Daoy (cell line): Measurements from ENCODE around the gene GNG11. TPM values are rescaled to one million over a fixed set of nuclear protein-coding genes. Genes with fewer than 3 reads are reported as not detected.

Source experiments
- DNase-seq: peaks from one replicate; pipeline ENCODE4 v3.0.0-alpha.2; 2015; ENCODE audit warnings: low read depth
- total RNA-seq: library from RNA; depleted of rRNA; stranded (reverse); fragments of >200 nt; shearing (Covaris generic); gene quantifications from 2 replicates; pipeline ENCODE4 v1.2.3, GENCODE V29; 2014; rRNA removed

The GNG11 gene
- 14.7 and 21.6 TPM in 2 replicates for total RNA-seq

GRCh38 chr7:93921607-93922566 is at the start of gene GNG11:
TSS of gene GNG11 (plus strand) at chr7:93921735. CDS start at chr7:93922138, 403 bp downstream.
- peak; percentile 84 for DNase-seq

GRCh38 chr7:93873998-93874574 is 47.4 kb upstream of the GNG11 start:
- no peak for DNase-seq

- DNase-seq, result no peak
These were observed 43.8 kb upstream of the GNG11 start for GRCh38 chr7:93877742-93878141.

GRCh38 chr7:93879356-93879755 is 42.2 kb upstream of the GNG11 start:
- DNase-seq, result no peak

- DNase-seq, result no peak
These were observed 39.1 kb upstream of the GNG11 start for GRCh38 chr7:93882468-93882867.

GRCh38 chr7:93883078-93883916 is 38.2 kb upstream of the GNG11 start:
- no peak for DNase-seq

GRCh38 chr7:93883917-93884345 is 37.6 kb upstream of the GNG11 start:
- DNase-seq, result no peak

- DNase-seq, result no peak
These were observed 37.0 kb upstream of the GNG11 start for GRCh38 chr7:93884541-93884940.

GRCh38 chr7:93889261-93889660 is 32.3 kb upstream of the GNG11 start:
- peak; percentile 46 for DNase-seq

GRCh38 chr7:93890041-93890463 is 31.5 kb upstream of the GNG11 start:
- DNase-seq, result peak; percentile 72

GRCh38 chr7:93890464-93891068 is 31.0 kb upstream of the GNG11 start, which contains the start of gene TFPI2:
TSS of gene TFPI2 (minus strand) at chr7:93890753. CDS start at chr7:93890678, 75 bp downstream.
- DNase-seq, result peak; percentile 92

- peak; percentile 19 for DNase-seq
These were observed 27.1 kb upstream of the GNG11 start for GRCh38 chr7:93894426-93894825.

- DNase-seq, result no peak
These were observed 26.4 kb upstream of the GNG11 start for GRCh38 chr7:93894966-93895640.

GRCh38 chr7:93895859-93896600 is 25.5 kb upstream of the GNG11 start:
- DNase-seq, result no peak

GRCh38 chr7:93897680-93898079 is 23.9 kb upstream of the GNG11 start:
- DNase-seq, result no peak

- DNase-seq, result peak; percentile 51
These were observed 18.6 kb upstream of the GNG11 start for GRCh38 chr7:93902777-93903423.

GRCh38 chr7:93906267-93906666 is 15.3 kb upstream of the GNG11 start, which contains the start of gene GNGT1:
TSS of gene GNGT1 (plus strand) at chr7:93906567. CDS start at chr7:93906747, 180 bp downstream.
- no peak for DNase-seq

- no peak for DNase-seq
These were observed 11.2 kb upstream of the GNG11 start for GRCh38 chr7:93910076-93910994.
